ENCODE results near the gene N4BP2L2. TPM values are rescaled to one million over a fixed set of nuclear protein-coding genes. Genes with fewer than 3 reads are reported as not detected.

The N4BP2L2 gene
- total and polyA plus RNA-seq, 4 donors, result 14.9 to 116 (median 76.7) TPM

DNA sequence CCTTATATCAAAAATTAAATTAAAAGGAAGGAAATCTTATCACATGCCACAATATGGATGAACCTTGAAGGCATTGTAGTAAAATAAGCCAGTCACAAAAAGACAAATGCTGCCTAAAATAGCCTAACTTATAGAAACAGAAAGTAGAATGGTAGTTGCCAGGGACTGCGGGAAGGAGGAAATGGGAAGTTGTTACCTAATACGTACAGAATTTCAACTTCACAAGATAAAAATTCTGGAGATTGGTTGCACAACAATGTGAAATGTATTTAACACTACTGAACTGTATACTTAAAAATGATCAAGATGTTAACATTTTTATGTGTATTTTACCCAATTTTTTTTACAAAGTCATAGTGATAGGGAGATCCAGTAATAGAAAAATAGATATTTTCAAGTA, 10.2 kb upstream of the N4BP2L2 start:
- Histone ChIP-seq H3K4me3 (ENCODE audit: low read depth in 1 of 3, low read length in 3 of 3) (no peak overlapping the region), H3K9me3 (ENCODE audit: control insufficient read depth in 4 of 4, low read length in 3 of 4) (peaks cover 0 to 1% (median 0%) of the 10 kb centered on the region in 4 donors), H3K27me3 (ENCODE audit: control insufficient read depth in 4 of 4, insufficient read depth in 4 of 4, low read length in 3 of 4) (no peaks in the 10 kb centered on the region), H3K4me1 (ENCODE audit: control insufficient read depth in 4 of 4, insufficient read depth in 4 of 4, low read length in 3 of 4) (peaks cover 3 to 6% (median 4%) of the 10 kb centered on the region in 4 donors), H3K36me3 (ENCODE audit: control insufficient read depth in 4 of 4, insufficient read depth in 3 of 4, low read depth in 1 of 4, low read length in 3 of 4) (no peaks in the 10 kb centered on the region), H3K27ac (ENCODE audit: low read depth in 1 of 2, low read length in 2 of 2) (no peak overlapping the region), H3K9ac (ENCODE audit: low read depth in 1 of 2, low read length in 2 of 2) (no peak overlapping the region)
- no peak for DNase-seq (ENCODE audit: low spot score)
- TF ChIP-seq TAF1 (conservative IDR thresholded peaks at IDR 0.05) (no peak), YY1 (IDR thresholded peaks at IDR 0.05) (no peak), SP1 (IDR thresholded peaks at IDR 0.05) (no peak), RXRA (IDR thresholded peaks at IDR 0.05) (no peak), HNF4A (conservative IDR thresholded peaks at IDR 0.05) (no peak), FOXA2 (IDR thresholded peaks at IDR 0.05) (no peak), FOXA1 (IDR thresholded peaks at IDR 0.05) (no peak), GABPA (IDR thresholded peaks at IDR 0.05 in 1 of 2, conservative IDR thresholded peaks at IDR 0.05 in 1 of 2) (no peak), NR2F2 (IDR thresholded peaks at IDR 0.05) (no peak), JUND (IDR thresholded peaks at IDR 0.05) (no peak), EGR1 (IDR thresholded peaks at IDR 0.05; ENCODE audit: low read depth in 2 of 2) (no peak), HNF4G (IDR thresholded peaks at IDR 0.05) (no peak)
- TF ChIP-seq, protein P1, sequence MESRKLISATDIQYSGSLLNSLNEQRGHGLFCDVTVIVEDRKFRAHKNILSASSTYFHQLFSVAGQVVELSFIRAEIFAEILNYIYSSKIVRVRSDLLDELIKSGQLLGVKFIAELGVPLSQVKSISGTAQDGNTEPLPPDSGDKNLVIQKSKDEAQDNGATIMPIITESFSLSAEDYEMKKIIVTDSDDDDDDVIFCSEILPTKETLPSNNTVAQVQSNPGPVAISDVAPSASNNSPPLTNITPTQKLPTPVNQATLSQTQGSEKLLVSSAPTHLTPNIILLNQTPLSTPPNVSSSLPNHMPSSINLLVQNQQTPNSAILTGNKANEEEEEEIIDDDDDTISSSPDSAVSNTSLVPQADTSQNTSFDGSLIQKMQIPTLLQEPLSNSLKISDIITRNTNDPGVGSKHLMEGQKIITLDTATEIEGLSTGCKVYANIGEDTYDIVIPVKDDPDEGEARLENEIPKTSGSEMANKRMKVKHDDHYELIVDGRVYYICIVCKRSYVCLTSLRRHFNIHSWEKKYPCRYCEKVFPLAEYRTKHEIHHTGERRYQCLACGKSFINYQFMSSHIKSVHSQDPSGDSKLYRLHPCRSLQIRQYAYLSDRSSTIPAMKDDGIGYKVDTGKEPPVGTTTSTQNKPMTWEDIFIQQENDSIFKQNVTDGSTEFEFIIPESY (IDR thresholded peaks at IDR 0.05), result no peak
- TF ChIP-seq, protein P2, sequence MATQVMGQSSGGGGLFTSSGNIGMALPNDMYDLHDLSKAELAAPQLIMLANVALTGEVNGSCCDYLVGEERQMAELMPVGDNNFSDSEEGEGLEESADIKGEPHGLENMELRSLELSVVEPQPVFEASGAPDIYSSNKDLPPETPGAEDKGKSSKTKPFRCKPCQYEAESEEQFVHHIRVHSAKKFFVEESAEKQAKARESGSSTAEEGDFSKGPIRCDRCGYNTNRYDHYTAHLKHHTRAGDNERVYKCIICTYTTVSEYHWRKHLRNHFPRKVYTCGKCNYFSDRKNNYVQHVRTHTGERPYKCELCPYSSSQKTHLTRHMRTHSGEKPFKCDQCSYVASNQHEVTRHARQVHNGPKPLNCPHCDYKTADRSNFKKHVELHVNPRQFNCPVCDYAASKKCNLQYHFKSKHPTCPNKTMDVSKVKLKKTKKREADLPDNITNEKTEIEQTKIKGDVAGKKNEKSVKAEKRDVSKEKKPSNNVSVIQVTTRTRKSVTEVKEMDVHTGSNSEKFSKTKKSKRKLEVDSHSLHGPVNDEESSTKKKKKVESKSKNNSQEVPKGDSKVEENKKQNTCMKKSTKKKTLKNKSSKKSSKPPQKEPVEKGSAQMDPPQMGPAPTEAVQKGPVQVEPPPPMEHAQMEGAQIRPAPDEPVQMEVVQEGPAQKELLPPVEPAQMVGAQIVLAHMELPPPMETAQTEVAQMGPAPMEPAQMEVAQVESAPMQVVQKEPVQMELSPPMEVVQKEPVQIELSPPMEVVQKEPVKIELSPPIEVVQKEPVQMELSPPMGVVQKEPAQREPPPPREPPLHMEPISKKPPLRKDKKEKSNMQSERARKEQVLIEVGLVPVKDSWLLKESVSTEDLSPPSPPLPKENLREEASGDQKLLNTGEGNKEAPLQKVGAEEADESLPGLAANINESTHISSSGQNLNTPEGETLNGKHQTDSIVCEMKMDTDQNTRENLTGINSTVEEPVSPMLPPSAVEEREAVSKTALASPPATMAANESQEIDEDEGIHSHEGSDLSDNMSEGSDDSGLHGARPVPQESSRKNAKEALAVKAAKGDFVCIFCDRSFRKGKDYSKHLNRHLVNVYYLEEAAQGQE (IDR thresholded peaks at IDR 0.05), result no peak
- TF ChIP-seq, protein P3, sequence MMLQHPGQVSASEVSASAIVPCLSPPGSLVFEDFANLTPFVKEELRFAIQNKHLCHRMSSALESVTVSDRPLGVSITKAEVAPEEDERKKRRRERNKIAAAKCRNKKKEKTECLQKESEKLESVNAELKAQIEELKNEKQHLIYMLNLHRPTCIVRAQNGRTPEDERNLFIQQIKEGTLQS (IDR thresholded peaks at IDR 0.05), result no peak
- TF ChIP-seq, protein P4, sequence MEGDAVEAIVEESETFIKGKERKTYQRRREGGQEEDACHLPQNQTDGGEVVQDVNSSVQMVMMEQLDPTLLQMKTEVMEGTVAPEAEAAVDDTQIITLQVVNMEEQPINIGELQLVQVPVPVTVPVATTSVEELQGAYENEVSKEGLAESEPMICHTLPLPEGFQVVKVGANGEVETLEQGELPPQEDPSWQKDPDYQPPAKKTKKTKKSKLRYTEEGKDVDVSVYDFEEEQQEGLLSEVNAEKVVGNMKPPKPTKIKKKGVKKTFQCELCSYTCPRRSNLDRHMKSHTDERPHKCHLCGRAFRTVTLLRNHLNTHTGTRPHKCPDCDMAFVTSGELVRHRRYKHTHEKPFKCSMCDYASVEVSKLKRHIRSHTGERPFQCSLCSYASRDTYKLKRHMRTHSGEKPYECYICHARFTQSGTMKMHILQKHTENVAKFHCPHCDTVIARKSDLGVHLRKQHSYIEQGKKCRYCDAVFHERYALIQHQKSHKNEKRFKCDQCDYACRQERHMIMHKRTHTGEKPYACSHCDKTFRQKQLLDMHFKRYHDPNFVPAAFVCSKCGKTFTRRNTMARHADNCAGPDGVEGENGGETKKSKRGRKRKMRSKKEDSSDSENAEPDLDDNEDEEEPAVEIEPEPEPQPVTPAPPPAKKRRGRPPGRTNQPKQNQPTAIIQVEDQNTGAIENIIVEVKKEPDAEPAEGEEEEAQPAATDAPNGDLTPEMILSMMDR (IDR thresholded peaks at IDR 0.05; ENCODE audit: low read depth, low read length, missing input control), result no peak
- 34% methylated on average over 2 of the region's 2 CpGs for WGBS

DNA sequence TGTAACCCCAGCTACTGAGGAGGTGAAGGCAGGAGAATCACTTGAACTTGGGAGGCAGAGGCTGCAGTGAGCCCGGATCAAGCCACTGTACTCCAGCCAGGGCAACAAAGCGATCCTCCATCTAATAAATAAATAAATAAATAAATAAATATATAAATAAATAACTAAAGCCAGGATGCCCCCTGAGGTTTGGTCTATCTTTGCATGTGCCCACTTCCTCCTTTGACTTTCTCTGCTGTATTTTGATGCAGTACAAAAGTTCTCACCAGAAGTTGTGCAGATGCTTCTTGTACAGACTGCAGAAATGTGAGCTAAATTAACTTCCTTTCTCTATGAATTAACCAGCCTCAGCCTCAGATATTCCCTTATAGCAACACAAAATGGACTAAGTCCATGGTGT, 6.5 kb upstream of the N4BP2L2 start:
- Histone ChIP-seq H3K9me3 (ENCODE audit: control insufficient read depth in 4 of 4, low read length in 3 of 4) (no peaks in the 10 kb centered on the region), H3K27me3 (ENCODE audit: control insufficient read depth in 4 of 4, insufficient read depth in 4 of 4, low read length in 3 of 4) (no peaks in the 10 kb centered on the region), H3K9ac (ENCODE audit: low read depth in 1 of 2, low read length in 2 of 2) (no peak overlapping the region), H3K4me1 (ENCODE audit: control insufficient read depth in 4 of 4, insufficient read depth in 4 of 4, low read length in 3 of 4) (peaks cover 2 to 6% (median 4%) of the 10 kb centered on the region in 4 donors), H3K36me3 (ENCODE audit: control insufficient read depth in 4 of 4, insufficient read depth in 3 of 4, low read depth in 1 of 4, low read length in 3 of 4) (no peaks in the 10 kb centered on the region), H3K4me3 (ENCODE audit: low read depth in 1 of 3, low read length in 3 of 3) (no peak overlapping the region), H3K27ac (ENCODE audit: low read depth in 1 of 2, low read length in 2 of 2) (no peak overlapping the region)
- WGBS, result 96% methylated on average over 2 of the region's 2 CpGs
- no peak for DNase-seq (ENCODE audit: low spot score)
- TF ChIP-seq HNF4G (IDR thresholded peaks at IDR 0.05), result no peak
- TF ChIP-seq RXRA (IDR thresholded peaks at IDR 0.05), result no peak
- TF ChIP-seq, protein P3 (IDR thresholded peaks at IDR 0.05), result no peak
- TF ChIP-seq EGR1 (IDR thresholded peaks at IDR 0.05; ENCODE audit: low read depth in 2 of 2), result no peak
- TF ChIP-seq, protein P4 (IDR thresholded peaks at IDR 0.05; ENCODE audit: low read depth, low read length, missing input control), result no peak
- no peak for TF ChIP-seq YY1 (IDR thresholded peaks at IDR 0.05)

Data from liver (tissue), 9 donors.